HG03025 (cell line): ENCODE results near the gene IMMP2L.
"Not testable (repeated sequence)": the region's sequence is repeated elsewhere in the genome, so short reads cannot be mapped to it uniquely, and the experiment has no call there.

Experiments used
- ATAC-seq: cut with Tn5 transposase; IDR thresholded peaks from one replicate; pipeline ENCODE4 v1.9.1; 2021; ENCODE audit warnings: mild to moderate bottlenecking, moderate library complexity; ENCODE audit not compliant: unreplicated experiment, low FRiP score

IMMP2L gene

DNA sequence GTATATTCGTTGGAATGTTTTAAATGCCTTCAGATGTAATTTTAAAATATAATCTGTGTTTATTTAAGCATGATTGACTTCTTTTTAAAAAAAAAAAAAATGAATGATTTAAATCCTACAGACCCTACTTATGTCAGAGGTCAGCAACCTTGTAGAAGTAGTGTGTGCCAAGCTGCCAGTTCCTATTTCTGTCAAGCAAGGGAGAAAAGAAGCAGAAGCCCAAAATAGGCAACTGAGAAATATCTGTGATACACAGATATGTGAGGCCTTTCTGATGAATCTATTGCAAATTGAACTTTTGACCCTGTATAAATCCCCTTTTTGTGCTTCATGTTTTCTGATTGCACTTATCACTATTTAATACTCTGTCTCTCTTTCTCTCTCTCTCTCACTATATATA lies 271.9 kb downstream of the IMMP2L start:
- no peak for ATAC-seq

DNA sequence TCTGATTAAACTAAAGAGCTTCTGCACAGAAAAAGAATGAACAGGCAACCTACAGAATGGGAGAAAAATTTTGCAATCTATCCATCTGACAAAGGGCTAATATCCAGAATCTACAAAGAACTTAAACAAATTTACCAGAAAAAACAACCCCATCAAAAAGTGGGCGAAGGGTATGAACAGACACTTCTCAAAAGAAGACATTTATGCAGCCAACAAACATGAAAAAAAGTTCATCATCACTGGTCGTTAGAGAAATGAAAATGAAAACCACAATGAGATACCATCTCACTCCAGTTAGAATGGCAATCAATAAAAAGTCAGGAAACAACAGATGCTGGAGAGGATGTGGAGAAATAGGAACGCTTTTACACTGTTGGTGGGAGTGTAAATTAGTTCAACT lies 273.9 kb downstream of the IMMP2L start:
- ATAC-seq: not testable (repeated sequence)

DNA sequence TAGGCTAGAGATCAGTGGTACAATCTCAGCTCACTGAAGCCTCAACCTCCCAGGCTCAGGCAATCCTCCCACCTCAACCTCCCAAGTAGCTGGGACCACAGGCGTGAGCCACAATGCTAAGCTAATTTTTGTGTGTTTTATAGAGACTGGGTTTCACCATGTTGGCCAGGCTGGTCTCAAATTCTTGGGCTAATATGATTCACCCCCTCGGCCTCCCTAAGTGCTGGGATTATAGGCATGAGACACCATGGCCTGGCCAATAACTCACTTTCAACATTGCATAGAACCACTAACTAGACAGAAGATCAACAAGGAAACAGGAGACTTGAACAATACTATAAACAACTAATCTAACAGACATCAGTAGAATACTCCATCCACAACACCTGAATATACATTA lies 279.7 kb downstream of the IMMP2L start:
- ATAC-seq: no peak

DNA sequence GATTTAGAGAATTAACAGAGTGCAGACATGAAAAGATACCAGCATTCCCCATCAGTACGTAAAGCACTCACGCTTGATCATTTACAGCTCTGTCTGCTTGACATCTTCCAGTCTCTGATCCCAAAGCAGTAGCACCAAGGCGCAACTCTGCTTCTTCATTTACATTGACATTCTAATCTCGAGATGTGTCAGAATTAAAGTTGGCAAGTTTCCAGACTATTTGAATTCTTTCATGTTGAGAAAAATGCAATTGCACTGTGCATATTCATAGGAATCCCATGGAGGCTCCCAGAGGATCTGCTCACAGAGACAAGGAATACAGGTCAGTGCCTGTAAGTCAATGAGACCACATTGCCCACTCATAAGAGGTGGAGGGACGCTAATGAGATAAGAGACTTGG lies 287.4 kb downstream of the IMMP2L start:
- no peak for ATAC-seq

DNA sequence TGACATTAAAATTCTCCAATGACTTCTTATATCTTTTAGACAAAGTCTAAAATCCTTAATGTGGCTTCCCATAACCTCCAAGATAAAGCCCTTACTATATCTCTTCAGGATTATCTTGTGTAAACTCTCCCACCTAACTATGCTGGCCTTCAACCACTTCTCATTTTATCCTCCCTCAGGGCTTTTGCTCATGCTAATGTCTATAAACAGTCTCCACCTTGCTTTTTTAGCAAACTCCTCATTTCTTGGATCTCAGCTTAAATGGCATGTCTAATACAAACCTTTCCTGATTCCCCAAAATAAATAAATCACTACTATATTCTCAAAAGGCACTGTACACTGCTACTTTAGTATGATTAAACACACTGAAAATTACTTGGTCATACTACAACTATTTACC lies 290.2 kb downstream of the IMMP2L start:
- ATAC-seq: no peak

DNA sequence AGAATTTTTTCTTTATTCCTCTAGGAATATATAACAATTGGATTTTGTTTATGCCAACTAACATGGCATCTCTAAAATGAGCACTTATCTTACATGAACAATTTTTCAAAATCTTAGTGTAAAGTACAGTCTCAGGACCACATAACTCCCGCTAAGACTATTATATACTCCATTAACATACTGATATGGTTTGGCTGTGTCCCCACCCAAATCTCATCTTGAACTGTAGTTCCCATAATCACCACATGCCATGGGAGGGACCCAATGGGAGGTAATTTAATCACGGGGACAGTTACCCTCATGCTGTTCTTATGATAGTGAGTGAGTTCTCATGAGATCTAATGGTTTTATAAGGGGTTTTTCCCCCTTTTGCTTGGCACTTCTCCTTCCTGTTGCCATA lies 291.5 kb downstream of the IMMP2L start:
- not testable (repeated sequence) for ATAC-seq

DNA sequence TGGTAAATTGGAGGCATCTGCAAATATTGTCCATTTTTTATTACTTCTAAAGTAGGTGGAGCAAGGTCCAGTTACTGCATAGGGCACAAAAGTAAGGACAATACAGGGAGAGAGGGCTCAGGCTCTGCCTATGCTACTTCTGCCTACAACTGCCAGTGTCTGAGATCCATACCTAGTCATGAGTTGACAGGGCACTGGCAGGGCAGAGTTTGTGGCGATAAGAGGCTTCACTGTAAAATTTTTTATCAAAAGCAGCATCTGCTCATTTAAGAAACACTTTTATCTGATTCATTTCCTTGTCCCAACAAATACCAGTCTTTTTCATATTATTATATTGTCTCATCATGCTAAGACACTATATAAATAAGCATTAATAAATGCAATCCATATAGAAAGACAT lies 293.4 kb downstream of the IMMP2L start:
- no peak for ATAC-seq

DNA sequence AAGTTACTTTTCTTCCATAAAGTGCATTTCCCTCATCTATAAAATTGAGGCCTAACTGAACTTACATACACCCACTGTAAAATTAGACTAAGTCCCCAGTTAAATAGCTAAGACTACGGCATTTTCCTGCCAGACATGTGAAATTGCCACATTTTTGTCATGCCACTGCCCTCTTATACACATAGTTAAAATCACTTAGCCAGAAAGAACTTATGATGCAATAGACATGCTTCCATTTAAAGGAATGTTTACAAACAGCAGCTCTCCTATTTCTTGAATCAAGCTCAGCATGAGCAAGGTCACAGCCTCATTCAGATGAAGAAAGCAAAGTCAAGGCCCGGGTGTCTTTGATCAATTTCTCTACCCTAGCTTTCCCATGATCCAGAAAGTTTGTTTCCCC lies 295.7 kb downstream of the IMMP2L start:
- no peak for ATAC-seq

DNA sequence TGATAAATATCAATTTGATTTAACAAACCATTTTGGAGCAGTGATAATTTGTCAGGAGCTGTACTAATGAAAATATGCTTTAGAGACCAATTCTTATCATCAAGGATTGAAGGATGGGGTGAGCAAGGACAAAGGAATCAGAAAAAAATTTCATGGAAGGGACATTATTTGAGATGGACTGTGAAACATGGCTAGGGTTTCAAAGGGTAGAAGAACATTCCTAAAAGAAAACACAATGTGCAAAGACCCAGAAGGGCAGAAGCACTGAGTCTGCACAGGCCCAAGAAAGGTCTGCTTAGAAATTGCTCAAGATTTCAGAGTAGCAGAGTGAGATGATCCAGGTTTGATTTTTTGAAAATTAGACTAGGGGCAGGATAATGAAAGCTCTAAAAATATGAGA lies 296.9 kb downstream of the IMMP2L start:
- ATAC-seq: no peak

DNA sequence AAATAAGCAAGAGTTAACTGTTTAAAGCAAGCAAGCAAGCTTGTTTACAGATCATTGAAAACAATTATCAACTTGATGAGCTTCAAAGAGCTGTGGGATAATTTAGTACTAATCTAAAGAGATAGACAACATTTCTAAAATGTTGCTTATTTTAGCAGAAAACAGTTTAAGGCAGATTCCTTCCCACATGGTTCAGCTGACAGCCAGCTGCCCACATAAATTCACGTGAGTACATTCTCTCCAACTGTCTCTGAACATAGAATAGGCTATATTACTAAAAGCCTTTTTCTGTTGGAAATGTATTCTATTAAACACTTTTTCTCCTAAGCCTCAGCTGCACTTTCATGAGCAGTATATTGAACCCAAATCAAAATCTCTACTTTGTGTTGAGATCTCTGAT lies 297.3 kb downstream of the IMMP2L start:
- no peak for ATAC-seq

DNA sequence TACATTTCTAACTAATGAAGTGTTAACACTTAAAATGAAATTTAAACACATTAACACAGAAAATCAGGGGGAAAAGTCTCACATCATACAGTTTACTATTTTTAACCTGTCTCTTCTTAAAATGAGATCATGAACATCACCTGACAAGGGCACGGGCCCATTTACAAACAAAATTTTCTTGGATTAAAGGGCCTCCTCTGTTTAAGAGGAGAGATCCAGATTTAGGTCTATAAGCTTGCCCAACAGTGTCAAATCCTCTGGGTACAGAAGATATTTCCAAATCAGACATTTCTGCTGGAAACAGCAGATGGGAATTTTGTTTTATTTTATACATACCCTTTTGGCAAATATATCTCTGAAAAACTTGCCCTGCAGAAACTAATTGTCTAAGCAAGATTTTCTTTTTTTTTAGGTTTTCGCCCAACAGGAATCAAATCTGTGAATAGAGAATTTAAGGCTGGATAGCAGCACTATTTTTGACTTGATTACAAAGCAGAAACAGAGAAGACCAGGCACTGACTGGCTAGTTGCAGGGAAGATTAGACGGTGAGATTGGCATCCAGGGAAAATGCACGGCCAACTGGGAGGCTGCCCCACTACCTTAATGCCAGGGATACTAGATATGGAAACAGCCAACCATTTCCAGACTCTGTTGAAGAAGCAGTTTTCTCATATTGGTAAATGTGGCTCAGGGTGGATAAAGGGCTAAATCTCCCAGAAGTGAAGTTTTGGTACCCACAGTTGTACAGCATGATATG lies 298.0 kb downstream of the IMMP2L start:
- no peak for ATAC-seq

DNA sequence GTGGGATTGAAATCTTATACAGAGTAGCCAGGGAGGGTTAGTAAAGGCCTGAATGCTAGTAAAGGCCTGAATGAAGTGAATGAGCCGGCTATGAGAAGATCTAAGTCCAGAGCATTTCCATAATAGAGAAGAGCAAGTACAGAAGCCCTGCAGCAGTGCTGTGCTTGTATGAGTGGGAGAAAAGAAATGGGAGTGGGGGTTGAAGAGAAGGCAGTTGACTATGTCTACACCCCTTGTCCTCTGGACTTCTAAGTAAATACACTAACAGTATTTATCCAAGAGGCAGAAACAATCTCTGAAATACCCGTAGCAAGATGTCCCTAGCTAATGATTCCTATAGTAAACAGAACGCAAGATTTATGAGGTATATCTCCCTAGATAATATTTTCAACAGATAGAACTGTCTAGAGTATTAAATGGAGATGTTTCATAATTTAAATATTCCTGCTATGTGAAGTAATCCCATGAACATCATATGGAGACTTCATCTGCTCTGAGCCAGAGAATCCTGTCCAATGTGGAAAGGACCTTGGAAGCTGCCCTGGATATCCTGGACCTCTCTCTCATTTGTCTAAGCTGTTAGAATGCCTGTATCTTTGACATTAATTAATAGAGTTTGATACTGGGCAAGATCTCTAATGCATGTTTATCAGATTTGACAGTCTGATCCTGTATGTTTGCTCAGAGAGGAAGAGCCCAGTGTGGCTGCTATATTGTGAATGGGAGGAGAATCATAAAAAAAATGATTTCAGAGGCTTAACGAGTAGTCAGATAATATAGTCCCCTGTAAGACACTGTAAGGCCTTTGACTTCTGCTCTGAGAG lies 299.8 kb downstream of the IMMP2L start:
- ATAC-seq: no peak

DNA sequence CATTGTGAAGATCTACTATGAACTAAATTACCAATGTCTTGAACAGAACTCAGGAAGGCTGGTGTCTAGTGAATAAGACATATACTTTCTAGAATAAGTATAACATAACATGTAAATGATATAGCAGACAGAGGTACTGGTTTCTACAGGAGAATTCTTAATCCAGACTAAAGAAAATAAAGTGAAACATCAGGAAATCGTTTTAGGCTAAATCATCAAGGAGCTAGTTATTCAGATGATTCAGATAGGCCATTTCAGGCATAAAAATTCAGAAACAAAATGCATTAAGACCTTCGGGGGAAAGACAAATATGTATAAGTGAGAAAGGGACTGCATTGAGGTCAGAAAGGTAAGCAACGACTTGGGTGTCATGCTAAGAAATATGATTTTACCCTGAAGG lies 300.8 kb downstream of the IMMP2L start:
- ATAC-seq: no peak

DNA sequence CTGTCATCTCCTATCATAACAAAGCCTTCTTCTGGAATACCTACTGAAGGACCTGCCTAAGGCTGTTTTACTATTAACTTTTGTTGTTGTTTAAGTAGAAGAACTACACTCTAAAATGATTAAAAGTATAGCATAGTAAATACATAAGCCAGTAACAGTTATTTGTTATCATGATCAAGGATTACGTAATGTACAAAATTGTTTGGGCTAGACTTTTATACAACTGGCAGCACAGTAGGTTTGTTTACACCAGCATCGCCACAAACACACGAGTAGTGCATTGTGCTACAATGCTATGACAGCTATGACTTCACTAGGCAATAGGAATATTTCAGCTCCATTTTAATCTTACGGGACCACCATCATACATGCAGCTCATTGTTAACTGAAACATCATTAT lies 302.3 kb downstream of the IMMP2L start:
- no peak for ATAC-seq

DNA sequence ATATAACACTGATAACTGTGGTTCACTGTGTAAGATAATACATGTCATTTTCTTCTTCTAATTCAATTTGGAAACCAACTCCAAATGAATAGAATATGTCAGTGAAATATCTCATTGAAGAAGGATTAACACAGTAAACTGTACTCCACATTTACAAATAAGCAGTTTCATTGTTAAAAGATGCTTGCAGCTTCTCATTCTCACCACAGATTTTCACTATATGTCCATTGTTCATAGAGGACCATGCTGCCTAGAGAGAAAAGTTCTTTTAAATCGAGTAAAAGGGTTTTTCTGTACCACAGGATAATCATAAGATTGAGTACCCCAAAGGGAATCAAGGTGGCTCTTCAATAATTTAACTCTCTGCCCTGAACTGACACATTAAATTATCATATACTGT lies 305.9 kb downstream of the IMMP2L start:
- no peak for ATAC-seq

DNA sequence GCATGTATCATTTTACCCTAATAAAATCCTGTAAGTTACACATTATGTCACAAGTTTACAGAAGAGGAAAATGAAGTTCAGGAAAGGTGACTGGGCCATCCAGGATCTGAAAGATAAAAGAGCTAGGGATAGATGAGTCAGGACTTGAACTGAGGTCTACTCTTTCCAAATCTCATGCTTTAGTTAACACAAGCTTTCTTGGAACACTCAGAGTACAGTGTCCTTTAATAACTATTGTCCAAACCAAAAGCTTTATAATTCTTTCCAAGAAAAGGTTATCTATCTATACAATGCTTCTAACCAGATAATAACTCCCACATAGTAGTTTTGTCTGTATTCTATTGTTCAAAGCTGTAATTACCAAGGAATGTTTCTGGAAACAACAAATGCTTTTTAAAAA lies 306.7 kb downstream of the IMMP2L start:
- ATAC-seq: no peak

DNA sequence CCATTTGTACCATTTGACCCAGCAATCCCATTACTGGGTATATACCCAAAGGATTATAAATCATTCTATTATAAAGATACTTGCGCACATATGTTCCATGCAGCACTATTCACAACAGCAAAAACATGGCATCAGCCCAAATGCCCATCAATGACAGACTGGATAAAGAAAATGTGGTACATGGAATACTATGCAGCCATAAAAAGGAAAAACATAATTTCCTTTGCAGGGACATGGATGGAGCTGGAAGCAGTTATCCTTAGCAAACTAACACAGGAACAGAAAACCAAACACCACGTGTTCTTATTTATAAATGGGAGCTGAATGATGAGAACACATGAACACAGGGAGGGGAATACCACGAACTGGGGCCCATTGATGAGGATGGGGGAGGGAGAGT lies 310.9 kb downstream of the IMMP2L start:
- not testable (repeated sequence) for ATAC-seq

DNA sequence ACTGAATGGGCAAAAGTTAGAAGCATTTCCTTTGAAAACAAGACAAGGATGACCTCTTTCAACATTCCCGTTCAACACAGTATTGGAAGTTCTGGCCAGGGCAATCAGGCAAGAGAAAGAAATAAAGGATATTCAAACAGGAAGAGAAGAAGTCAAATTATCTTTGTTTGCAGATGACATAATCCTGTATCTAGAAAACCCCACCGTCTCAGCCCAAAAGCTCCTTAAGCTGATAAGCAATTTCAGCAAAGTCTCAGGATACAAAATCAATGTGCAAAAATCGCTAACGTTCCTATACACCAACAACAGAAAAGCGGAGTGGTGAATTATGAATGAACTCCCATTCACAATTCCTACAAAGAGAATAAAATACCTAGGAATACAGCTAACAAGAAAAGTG lies 312.5 kb downstream of the IMMP2L start:
- not testable (repeated sequence) for ATAC-seq

DNA sequence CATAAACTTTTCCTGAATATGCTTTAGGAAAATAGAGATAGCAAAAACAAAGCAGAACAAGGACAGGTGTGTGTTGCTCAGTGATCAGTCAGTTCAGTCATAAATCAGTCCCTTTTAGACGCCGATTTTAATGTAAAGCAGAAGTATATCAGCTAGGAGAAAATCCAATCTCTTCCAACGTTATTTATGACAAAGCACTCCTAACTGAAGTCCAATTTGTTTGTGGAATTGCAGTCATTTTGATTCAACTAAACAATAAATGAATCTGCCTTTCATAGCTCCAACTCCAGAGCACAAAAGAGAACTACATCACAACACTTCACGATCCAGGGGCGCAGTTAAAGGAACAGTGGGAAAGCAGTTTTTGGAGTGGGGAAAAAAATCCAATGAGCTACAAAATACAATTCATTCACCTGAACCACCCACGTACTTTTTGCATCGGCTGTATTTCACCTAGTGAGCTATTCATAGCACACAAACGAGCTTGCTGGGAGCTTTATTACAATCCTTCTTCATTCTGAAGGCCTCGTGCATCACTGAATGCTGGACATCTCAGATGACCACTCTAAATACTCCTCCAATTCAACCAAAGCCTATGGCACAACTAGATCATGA lies 320.0 kb downstream of the IMMP2L start:
- no peak for ATAC-seq

DNA sequence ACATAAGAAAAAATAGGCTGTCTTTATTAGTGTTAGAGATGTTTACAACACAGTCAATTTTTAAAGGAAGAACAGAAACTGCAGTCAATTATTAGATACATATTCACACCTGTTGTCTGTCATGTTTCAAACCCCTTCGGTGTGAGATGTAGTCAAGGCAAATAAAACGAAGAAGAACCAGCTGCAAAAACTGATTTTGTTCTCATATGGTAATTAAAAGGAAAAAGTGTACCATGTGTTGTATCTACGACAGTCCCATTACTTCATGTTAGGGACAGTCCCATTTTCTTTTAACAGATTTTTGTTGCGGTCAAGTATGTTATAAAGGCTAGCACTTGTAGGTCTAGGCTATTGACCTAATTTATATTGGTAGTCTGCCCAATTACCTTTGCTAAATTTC lies 321.9 kb downstream of the IMMP2L start:
- ATAC-seq: no peak

DNA sequence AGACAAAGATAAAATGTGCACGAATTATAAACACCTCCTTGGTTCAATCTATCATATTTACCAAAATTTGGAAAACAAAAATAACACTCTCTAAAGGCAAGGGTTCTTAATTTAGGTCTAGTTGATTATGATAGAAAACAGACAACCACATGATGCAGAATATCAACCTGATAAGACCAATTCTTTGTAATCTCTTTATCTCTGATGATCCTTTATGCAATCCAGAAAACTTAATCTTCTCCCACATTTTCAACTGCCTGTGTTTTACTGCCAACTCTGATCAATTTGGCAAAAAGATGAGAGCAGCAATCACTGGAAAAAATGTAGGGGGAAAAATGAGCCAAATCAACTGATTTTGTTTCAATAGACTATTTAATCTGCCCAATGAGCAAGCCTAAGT lies 322.9 kb downstream of the IMMP2L start:
- no peak for ATAC-seq

DNA sequence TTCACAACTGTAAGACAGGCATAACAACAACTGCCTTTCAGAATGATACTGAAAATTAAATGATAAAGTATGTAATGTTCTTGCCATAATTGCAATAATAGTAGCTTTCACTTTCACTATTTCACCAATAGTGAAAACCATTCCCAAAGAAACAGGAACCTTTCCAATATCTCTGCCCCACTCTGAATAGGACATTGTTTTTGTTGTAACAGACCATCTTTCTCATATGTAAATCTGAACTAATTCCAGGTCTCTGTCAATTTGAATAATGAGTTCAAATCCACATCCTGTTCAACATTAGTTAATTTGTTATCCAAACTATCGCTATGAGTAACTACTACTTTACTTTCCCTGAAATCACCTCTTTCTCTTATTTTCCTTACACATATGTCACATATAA lies 323.4 kb downstream of the IMMP2L start:
- no peak for ATAC-seq
